ENCODE results near the gene KIAA0753. TPM values are rescaled to one million over a fixed set of nuclear protein-coding genes. Genes with fewer than 3 reads are reported as not detected.

The KIAA0753 gene
- polyA plus RNA-seq, 1 donor from 2014 or later, result 4.0 TPM

- Mint-ChIP-seq H3K36me3 (no peaks in the 10 kb centered on the region), H3K9me3 (no peaks in the 10 kb centered on the region), H3K4me1 (peaks cover 0 to 11% (median 4%) of the 10 kb centered on the region in 3 donors), H3K27me3 (peaks cover 25% of the 10 kb centered on the region), H3K27ac (no peak overlapping the region), H3K4me3 (no peak overlapping the region)
These were observed 89.2 kb downstream of the KIAA0753 start for GRCh38 chr17:6551356-6551755.

- no peak overlapping the region for H3K4me3 Mint-ChIP-seq
- H3K36me3 Mint-ChIP-seq, result peaks cover 2% of the 10 kb centered on the region
- peak overlapping the region in 1 of 3 donors; percentile 62 for H3K27ac Mint-ChIP-seq
- peaks cover 0 to 7% (median 4%) of the 10 kb centered on the region in 3 donors for H3K4me1 Mint-ChIP-seq
- peaks cover 0 to 3% (median 0%) of the 10 kb centered on the region in 3 donors for H3K9me3 Mint-ChIP-seq
- peaks cover 15% of the 10 kb centered on the region for H3K27me3 Mint-ChIP-seq
These were observed 91.0 kb downstream of the KIAA0753 start for GRCh38 chr17:6549384-6550036.

DNA sequence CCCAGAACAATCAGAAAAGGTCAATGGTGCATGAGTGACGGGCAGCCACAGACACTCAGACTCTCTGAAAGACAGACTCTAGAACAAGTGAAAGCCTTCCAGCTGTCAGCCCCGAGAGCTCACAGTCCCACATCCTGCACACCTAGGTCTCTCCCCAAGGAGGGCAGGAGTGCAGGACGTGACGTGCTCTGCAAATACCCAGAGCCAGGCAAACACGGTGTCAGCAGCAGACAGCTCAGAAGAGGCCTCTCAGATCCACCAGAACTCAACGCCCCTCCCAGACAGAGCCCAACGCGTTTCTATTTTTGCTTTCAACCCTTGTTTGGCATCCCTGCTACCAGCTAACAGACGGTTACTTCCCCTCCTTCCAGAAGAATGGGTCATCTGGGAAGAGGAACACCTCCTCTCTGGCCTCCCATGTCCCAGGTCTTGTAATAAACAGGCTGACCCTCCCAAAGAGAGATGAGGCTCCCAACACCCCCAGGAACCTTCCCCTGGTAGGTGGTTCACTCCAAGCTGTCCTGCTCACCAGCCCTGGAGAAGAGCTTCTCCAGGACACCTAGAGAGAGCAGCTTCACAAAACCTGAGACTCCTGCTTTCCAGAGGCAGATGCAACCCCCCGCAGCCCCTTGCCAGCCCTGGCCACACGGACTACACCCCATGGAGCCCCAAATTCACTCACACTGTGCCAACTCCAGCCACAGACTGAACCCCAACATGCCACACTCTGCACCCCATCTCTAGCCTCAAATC, 91.8 kb downstream of the KIAA0753 start:
- H3K4me1 Mint-ChIP-seq, result peaks cover 0 to 7% (median 4%) of the 10 kb centered on the region in 3 donors
- peaks cover 2% of the 10 kb centered on the region for H3K36me3 Mint-ChIP-seq
- H3K9me3 Mint-ChIP-seq, result peaks cover 0 to 3% (median 0%) of the 10 kb centered on the region in 3 donors
- peak overlapping the region in 1 of 4 donors; percentile 58 for H3K4me3 Mint-ChIP-seq
- H3K27ac Mint-ChIP-seq, result peak overlapping the region in 1 of 3 donors; percentile 62
- H3K27me3 Mint-ChIP-seq, result peaks cover 9% of the 10 kb centered on the region

DNA sequence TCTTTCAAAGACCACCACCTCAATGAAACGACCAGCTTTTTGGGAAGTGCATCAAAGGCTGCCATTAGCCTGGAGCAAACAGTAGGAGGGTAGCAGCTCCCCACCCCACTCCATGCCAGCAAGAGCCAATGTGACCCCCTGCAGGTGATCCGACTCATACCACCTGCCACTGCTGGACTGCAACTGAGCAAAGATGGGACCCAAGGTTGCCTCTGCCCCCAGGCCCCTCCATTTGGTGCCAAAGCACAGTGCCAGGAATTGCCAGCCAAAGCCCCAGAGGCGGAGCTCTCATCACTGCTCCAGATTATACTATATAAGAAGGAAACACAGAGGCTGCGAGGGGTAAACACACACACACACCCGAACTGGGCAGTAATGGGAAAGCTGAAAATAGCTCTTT, 92.5 kb downstream of the KIAA0753 start:
- H3K4me1 Mint-ChIP-seq, result peaks cover 0 to 7% (median 4%) of the 10 kb centered on the region in 3 donors
- H3K4me3 Mint-ChIP-seq, result no peak overlapping the region
- peaks cover 2% of the 10 kb centered on the region for H3K36me3 Mint-ChIP-seq
- peaks cover 0 to 3% (median 0%) of the 10 kb centered on the region in 3 donors for H3K9me3 Mint-ChIP-seq
- peaks cover 6% of the 10 kb centered on the region for H3K27me3 Mint-ChIP-seq
- H3K27ac Mint-ChIP-seq, result no peak overlapping the region

DNA sequence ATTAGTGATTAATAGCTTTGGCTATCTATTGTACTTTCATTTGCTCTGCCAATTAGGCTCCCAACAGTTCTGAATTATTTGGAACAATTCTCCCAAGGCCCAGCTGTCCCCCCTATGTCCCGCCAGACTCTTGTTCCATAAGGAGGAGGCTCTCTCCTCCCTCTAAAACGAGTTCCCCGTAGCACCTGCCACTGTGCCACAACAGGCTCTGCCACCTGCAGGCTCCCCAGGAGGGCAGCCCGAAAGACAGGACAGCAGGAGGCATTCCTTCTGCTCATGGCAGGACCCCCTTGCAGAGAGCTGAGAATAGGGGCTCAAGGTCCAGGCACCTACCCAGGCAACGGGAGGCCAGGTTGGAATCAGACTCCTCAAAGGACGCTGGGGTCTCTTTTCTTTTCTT, 93.2 kb downstream of the KIAA0753 start:
- peaks cover 0 to 3% (median 0%) of the 10 kb centered on the region in 3 donors for H3K9me3 Mint-ChIP-seq
- peaks cover 0 to 7% (median 4%) of the 10 kb centered on the region in 3 donors for H3K4me1 Mint-ChIP-seq
- H3K27ac Mint-ChIP-seq, result no peak overlapping the region
- H3K27me3 Mint-ChIP-seq, result peaks cover 6% of the 10 kb centered on the region
- no peak overlapping the region for H3K4me3 Mint-ChIP-seq
- peaks cover 2% of the 10 kb centered on the region for H3K36me3 Mint-ChIP-seq

DNA sequence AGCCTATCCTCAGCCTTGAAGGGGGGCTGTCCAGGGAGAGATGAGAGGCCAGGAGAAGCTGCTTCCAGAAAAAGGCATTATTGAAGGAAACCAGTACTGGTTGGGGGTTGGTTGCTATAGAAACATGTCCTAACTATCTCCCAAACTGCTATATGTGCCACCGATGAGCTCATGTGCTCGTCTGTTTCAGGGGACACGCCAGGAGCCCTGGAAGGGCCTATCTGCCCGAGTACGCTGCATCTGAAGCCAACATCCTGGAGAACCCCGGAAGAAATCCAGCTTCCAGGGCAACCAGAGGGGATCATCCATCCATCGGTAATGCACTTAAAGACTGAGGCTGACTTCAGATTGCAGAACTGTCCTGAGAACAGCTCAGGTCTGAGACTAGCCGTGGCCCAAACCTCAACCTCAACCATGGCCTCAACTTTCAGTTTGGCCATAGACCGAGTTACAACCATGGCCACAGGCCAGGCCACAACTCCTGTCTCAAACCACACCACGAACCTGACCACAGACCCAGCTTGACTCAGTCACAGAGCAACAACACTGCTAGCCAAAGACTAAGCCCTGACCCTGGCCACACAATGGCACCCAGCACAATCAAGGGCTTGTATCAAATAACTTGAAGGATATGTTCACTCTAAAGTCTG, 94.3 kb downstream of the KIAA0753 start:
- no peak overlapping the region for H3K27ac Mint-ChIP-seq

DNA sequence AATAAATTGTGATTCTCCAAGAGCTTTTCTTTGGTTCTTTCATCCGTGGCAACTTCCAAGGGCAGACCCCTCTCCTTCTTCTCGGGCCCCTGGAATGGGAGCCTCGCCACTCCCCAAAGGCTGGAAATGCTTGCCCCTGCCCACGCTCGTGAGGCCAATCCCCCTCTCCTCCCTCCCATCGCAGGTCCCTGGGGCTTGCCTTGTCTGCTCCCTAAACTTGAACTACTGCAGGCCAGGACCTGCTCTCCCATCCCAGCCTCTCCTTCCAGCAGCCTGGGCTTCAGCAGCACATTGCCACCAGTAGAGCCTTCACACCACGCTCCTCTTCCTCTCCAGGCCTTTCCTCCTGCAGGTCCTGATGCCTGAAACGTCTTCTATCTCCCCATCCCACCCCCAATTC, 95.2 kb downstream of the KIAA0753 start:
- Mint-ChIP-seq H3K27ac (peak overlapping the region in 1 of 3 donors; percentile 25), H3K36me3 (peaks cover 2% of the 10 kb centered on the region), H3K9me3 (peaks cover 0 to 3% (median 0%) of the 10 kb centered on the region in 3 donors), H3K27me3 (peaks cover 9% of the 10 kb centered on the region), H3K4me3 (no peak overlapping the region), H3K4me1 (peaks cover 0 to 7% (median 4%) of the 10 kb centered on the region in 3 donors)

More for the DNA sequence above, 94.3 kb downstream of the KIAA0753 start:
- H3K4me1 Mint-ChIP-seq, result peaks cover 0 to 7% (median 4%) of the 10 kb centered on the region in 3 donors
- peaks cover 8% of the 10 kb centered on the region for H3K27me3 Mint-ChIP-seq
- H3K36me3 Mint-ChIP-seq, result peaks cover 2% of the 10 kb centered on the region
- peaks cover 0 to 3% (median 0%) of the 10 kb centered on the region in 3 donors for H3K9me3 Mint-ChIP-seq
- H3K4me3 Mint-ChIP-seq, result no peak overlapping the region

DNA sequence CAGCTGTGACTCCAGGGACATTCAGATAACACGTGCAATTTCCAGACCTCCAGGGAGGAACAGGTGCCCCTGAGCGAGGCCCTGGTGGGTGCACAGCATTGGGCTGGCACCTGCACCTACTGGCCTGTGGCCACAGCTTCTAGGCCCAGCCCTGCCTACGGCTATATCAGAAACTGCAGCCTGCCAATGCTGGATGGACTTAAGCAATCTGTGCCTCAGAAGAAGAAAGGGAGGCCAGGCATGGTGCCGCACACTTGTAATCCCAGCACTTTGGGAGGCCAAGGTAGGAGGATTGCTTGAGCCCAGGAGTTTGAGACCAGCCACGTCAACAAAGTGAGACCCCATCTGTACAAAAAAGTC, 96.5 kb downstream of the KIAA0753 start:
- H3K4me3 Mint-ChIP-seq, result no peak overlapping the region
- peaks cover 8% of the 10 kb centered on the region for H3K27me3 Mint-ChIP-seq
- H3K27ac Mint-ChIP-seq, result no peak overlapping the region
- H3K36me3 Mint-ChIP-seq, result peaks cover 2% of the 10 kb centered on the region
- peaks cover 0 to 7% (median 4%) of the 10 kb centered on the region in 3 donors for H3K4me1 Mint-ChIP-seq
- peaks cover 0 to 8% (median 3%) of the 10 kb centered on the region in 3 donors for H3K9me3 Mint-ChIP-seq

- H3K4me3 Mint-ChIP-seq, result no peak overlapping the region
- H3K36me3 Mint-ChIP-seq, result peaks cover 2% of the 10 kb centered on the region
- H3K9me3 Mint-ChIP-seq, result peaks cover 0 to 8% (median 4%) of the 10 kb centered on the region in 3 donors
These were observed 97.2 kb downstream of the KIAA0753 start for GRCh38 chr17:6543079-6544010.

DNA sequence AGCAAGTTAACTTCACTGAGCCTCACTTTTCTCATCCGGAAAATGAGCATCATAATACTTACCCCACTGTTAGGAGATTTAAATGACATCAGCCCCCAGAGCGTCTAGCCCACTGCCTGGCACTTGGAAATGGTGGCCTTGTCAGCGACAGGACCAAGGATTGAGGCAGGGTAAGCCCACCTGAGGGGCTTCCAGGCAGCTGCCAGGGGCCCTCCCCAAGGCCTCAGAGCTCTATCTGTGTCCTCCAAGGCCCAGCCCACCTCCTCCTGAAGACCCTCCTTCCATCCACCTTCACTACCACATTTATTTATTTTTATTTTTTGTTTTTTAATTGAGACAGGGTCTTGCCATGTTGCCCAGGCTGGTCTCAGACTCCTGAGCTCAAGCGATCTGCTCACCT, 97.9 kb downstream of the KIAA0753 start:
- Mint-ChIP-seq H3K4me3 (no peak overlapping the region), H3K4me1 (no peaks in the 10 kb centered on the region), H3K27ac (no peak overlapping the region), H3K9me3 (peaks cover 0 to 8% (median 4%) of the 10 kb centered on the region in 3 donors), H3K27me3 (peaks cover 3% of the 10 kb centered on the region), H3K36me3 (peaks cover 2% of the 10 kb centered on the region)

More at GRCh38 chr17:6543079-6544010, 97.2 kb downstream of the KIAA0753 start:
- peaks cover 4% of the 10 kb centered on the region for H3K27me3 Mint-ChIP-seq
- H3K27ac Mint-ChIP-seq, result no peak overlapping the region
- H3K4me1 Mint-ChIP-seq, result peaks cover 0 to 3% (median 2%) of the 10 kb centered on the region in 3 donors

DNA sequence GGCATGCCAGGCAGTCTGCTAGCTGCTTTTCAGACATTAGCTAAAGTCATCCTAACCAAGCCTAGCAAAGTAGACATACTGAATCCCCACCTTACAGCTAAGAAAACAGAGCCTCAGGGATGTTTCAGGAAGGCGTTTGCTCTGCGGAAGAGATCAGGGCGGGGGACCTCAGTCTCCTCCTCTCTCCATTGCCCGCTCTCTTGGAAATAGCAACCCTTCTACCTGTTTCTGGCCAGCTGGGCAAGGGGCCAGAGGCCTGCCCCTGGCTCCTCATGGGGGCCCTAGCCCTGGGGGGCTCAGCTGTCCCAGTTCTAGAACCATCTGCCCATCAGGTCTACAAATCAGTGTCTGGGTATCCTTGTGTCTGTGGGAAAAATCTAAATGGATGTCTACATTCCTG, 98.6 kb downstream of the KIAA0753 start:
- Mint-ChIP-seq H3K9me3 (peaks cover 0 to 8% (median 4%) of the 10 kb centered on the region in 3 donors), H3K36me3 (peaks cover 2% of the 10 kb centered on the region), H3K27me3 (peaks cover 3% of the 10 kb centered on the region)

DNA sequence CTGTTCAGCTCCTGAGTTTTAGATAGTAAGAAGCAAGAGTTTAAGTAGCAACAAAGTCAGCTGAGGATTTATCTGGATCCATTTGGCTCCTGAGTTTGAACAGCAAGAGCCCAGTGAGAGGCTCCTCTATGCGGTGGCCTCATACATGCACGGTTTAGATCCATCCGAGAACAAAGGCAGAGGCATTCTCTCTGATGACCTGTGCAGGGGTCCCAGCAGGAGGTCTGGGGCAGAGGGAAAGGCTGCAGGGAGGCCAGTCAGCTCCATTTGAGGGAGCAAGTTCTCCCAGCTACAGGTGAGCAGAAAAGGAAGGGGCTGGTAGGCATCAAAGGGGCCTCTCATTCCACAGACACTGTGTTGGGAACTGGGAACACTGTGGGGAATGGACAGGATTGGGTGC, 100.6 kb downstream of the KIAA0753 start:
- Mint-ChIP-seq H3K4me3 (no peak overlapping the region), H3K27ac (no peak overlapping the region), H3K27me3 (peaks cover 5% of the 10 kb centered on the region), H3K9me3 (peaks cover 0 to 5% (median 4%) of the 10 kb centered on the region in 3 donors), H3K4me1 (no peaks in the 10 kb centered on the region), H3K36me3 (no peaks in the 10 kb centered on the region)

More for the DNA sequence above, 98.6 kb downstream of the KIAA0753 start:
- no peak overlapping the region for H3K27ac Mint-ChIP-seq
- no peak overlapping the region for H3K4me3 Mint-ChIP-seq
- no peaks in the 10 kb centered on the region for H3K4me1 Mint-ChIP-seq

- Mint-ChIP-seq H3K4me1 (no peaks in the 10 kb centered on the region), H3K4me3 (peak overlapping the region in 1 of 4 donors; percentile 72), H3K27ac (no peak overlapping the region), H3K36me3 (no peaks in the 10 kb centered on the region), H3K27me3 (peaks cover 5% of the 10 kb centered on the region), H3K9me3 (peaks cover 0 to 5% (median 4%) of the 10 kb centered on the region in 3 donors)
These were observed 103.9 kb downstream of the KIAA0753 start for GRCh38 chr17:6536566-6537065.

DNA sequence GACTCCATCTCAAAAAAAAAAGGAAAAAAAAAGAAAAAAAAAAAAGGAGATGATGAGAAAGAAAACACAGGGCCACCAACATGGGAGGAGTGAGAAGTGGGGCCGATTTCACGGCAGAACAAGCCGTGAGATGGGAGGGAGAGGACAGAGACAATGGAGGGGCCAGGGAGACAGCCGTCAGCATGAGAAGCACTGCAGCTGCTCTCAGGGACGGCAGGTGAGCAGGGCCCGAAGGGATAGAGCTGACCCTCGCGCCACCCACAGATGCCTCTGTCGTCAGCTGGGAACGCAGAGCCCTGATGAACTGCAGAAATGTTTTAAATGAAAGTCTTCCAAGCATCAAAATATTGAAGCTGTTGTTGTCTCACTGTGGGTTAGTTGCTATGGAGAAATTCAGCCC, 104.5 kb downstream of the KIAA0753 start:
- H3K27me3 Mint-ChIP-seq, result peaks cover 1% of the 10 kb centered on the region
- H3K9me3 Mint-ChIP-seq, result peaks cover 0 to 5% (median 4%) of the 10 kb centered on the region in 3 donors
- no peaks in the 10 kb centered on the region for H3K36me3 Mint-ChIP-seq
- H3K4me3 Mint-ChIP-seq, result no peak overlapping the region
- H3K4me1 Mint-ChIP-seq, result no peaks in the 10 kb centered on the region
- no peak overlapping the region for H3K27ac Mint-ChIP-seq

All from IgD-negative memory B cell (primary cell).